C4-2B (cell line): Measurements from ENCODE around the gene TYROBP.

Experiments
- ZFX ChIP-seq: fragments of 450-650 bp; IDR thresholded peaks from 2 replicates; pipeline ENCODE4 v1.6.1; 2017
- TF ChIP-seq, protein P1 (sequence below): fragments of 450-650 bp; conservative IDR thresholded peaks from 2 replicates; pipeline ENCODE4 v1.5.1; 2017; ENCODE audit warnings: mild to moderate bottlenecking

DNA sequence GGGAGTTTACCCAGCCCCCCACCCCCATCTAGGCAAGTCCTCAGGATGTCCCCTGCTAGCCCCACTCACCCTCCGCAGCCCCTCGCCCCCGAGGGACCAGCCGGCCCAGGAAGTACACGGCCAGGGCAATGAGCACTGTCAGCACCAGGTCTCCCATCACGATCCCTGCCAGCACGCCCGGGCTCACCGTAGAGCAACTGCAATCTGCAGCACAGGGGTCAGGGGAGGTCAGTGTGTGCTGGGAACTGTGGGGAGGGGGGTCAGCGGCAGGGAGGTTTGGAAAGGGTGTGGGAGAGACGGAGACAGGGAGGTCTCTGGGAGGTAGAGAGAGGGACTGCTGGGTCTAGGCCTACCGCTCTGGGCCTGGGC is 734 bp downstream of the TYROBP start:
- TF ChIP-seq, protein P1, sequence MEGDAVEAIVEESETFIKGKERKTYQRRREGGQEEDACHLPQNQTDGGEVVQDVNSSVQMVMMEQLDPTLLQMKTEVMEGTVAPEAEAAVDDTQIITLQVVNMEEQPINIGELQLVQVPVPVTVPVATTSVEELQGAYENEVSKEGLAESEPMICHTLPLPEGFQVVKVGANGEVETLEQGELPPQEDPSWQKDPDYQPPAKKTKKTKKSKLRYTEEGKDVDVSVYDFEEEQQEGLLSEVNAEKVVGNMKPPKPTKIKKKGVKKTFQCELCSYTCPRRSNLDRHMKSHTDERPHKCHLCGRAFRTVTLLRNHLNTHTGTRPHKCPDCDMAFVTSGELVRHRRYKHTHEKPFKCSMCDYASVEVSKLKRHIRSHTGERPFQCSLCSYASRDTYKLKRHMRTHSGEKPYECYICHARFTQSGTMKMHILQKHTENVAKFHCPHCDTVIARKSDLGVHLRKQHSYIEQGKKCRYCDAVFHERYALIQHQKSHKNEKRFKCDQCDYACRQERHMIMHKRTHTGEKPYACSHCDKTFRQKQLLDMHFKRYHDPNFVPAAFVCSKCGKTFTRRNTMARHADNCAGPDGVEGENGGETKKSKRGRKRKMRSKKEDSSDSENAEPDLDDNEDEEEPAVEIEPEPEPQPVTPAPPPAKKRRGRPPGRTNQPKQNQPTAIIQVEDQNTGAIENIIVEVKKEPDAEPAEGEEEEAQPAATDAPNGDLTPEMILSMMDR: no peak
- no peak for TF ChIP-seq ZFX
